ENCODE measurements around the gene RBPJ.
A peak's percentile ranks its signal among the peaks of the same experiment; 100 is the strongest.
"Not testable (repeated sequence)": the region's sequence is repeated elsewhere in the genome, so short reads cannot be mapped to it uniquely, and the experiment has no call there.

Gene RBPJ

DNA sequence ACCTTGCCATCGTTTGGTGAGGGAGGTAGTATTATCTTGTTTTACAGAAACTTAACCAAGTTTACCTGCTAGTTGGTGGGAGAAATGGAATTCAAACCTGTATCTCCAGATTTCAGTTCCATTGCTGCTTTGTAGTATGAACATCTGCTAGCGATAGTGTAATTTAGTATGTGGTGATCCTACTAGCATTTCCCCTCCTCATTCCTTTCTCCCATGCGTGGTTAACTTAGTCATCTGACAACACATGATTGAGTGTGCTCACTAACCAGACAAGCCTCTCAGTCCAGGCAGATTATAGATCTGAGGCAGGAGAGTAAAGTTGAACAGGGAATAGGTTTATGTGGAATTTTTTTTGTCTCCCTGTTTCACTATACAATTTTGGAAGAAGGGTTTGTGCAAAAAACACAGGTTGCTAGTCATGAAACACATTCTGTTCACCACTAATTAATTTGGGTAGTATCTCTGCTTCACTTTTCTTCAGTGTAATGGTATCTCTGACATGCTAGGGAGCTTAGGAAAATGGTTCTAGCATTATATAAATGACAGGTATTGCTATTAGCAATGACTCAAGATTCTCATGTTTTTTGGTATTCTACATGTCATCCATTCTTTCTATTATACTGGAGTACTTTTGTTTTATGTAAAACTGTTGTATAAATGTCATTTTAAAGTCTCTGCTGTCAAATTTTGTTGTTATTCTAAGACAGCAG lies 21.7 kb downstream of the RBPJ start:
- no peak for DNase-seq (ENCODE audit: low read depth in 3 of 3)

DNA sequence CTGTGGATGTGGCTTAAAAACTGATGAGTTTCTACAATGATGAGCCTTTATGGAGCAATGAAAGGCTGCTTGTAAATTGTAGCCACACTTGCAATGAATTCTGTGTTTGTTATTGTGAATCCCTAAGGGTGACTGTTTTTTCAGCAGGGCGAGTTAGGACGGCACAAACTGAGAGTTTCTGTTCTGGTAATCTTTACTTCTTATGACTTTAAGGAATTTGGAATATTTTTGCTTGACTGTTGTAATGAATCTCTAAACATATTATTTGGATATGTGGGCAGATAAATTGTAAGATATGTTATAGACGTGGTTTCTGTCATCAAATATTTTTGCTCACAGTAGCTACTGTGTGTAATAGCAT lies 22.2 kb downstream of the RBPJ start:
- no peak for DNase-seq (ENCODE audit: low read depth in 3 of 3)

DNA sequence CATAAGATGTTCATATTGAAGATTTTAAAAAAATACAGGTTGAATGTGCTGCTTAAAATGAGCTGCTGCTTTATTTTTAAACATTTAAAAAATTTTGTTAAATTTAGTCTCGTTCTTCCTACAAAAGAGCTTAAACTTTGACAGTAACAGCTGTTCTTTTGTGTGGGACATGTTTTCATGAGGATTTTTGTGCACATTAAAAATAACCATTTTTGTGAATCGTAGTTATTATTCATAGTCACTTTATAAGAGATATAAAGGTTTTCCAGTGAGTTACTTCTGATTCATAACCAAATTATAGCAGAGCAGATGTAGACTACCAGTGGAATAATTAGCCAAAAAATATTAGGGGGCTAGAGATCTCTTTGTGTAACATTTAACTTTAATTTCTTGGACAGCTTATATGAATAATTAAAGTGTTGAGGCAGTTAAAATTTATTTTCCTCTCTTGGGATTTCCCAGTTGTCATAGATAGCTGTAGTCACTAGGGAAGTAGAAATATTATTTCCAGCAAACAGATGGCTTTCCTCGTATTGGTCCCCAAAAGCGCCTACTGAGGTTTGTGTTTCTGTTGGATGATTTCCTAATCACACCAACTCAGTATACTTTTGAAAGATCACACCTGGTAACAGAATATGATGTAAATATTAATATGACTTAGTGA lies 24.2 kb downstream of the RBPJ start:
- DNase-seq (ENCODE audit: low read depth in 3 of 3): no peak

DNA sequence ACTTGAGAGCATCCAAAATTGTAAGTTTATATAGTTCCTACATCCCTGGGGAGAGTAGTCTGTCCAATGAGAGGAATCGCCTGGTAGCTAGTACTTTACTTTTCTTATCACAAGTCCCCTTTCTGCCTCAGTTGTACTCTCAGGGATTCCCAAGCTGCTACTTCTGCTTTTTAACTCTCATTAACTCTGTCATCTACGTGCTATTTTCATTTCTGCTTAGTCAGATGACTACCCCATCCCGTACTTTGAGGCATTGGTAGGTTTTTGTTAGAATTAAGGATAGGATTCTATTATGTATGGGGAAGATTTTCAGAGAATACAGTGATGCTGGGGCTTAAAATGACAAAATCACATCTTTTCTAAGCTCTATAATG lies 24.7 kb downstream of the RBPJ start:
- no peak for DNase-seq (ENCODE audit: low read depth in 3 of 3)

DNA sequence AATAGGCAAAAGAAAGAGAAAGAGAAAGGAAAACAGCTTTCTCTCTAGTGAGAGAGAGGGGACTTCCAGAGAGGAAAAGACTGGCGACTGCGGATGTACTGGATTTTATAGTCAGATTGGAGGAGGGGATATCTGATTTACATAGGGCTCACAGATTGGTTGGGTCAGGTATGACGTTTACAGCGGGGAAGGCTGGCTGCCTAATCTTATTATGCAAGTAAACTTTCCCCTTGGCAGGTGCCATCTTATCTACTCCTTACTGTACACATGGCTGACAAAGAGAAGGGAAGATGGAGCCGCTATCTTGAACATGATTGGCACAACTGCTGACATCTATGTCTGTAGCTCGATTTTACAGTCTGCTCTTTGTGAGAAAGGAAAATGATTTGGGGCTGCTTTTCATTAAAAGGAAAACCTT lies 25.4 kb downstream of the RBPJ start:
- no peak for DNase-seq (ENCODE audit: low read depth in 3 of 3)

DNA sequence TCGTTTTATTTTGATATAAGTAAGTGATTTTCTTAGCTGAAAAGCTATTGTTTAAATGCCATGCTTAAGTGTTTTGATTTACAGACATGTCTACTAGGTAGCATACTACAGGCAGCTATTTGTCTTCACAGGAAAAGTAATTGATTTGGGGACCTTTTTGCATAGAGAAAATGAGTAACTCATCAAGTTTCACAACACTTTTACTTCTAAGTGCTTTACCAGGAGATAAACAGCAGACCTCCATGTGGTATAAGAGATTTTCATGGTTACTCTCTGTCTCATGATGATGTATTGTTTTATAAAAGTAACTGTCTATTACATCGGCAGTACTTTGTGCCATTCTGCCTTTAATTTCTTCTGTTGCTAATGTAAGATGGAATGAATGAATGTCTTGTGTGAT lies 28.7 kb downstream of the RBPJ start:
- no peak for DNase-seq (ENCODE audit: low read depth in 3 of 3)

DNA sequence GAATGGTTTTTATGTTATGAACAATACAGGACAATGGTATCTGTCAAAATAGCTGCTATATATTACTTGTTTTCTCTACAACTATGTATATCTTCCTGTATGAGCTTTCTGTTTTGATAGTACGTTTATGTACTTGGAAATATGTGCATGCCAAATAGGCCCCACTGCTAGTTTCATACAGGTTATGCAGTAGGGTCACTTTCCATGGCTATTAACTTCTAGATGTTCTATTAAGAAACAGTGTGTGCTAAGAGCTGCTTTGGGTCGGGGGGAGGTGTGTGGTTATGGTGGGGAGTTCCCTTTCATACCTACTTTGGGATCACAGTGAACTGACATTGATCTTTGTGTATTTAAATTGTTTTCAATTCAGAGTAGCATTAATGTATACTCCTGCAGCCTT lies 30.9 kb downstream of the RBPJ start:
- no peak for DNase-seq (ENCODE audit: low read depth in 3 of 3)

DNA sequence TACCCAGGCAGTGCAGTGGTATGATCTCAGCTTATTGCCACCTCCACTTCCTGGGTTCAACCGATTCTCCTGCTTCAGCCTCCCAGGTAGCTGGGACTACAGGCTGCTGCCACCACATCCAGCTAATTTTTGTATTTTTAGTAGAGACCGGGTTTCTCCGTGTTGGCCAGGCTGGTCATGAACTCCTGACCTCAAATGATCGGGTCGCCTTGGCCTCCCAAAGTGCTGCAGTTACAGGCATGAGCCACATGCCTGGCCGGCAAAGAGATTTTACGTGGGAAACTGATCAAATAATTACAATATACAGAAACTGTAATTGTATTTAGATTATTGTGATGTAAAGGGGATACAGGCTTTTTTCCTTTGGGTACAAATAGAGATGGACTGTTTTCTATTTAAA lies 33.7 kb downstream of the RBPJ start:
- no peak for DNase-seq (ENCODE audit: low read depth in 3 of 3)

DNA sequence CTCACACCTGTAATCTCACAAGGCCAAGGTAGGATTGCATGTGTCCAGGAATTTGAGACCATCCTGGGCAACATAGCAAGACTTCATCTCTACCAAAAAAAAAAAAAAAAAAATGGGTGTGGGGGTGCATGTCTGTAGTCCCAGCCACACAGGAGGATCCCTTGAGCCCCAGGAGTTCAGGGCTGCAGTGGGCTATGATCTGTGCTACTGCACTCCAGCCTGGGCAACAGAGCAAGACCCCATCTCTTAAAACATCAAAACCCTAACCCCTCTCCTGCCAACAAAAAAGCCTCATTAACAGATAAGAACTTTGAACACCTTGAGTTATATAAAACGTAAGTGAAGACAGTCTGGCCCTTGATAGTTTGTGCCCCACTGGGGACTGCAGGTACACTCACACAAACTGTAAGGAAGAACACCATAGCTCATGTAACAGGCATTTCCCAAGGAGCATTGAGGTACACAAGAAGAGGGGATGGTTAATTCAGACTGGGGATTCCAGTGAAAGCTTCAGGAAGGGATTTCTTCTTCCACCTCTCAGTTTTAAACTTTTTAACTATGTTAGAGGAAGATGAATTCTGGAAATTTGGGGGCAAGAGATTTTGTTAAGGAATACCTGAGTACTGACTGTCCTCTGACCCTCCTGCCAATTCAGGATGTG lies 34.7 kb downstream of the RBPJ start:
- no peak for DNase-seq (ENCODE audit: low read depth in 3 of 3)

DNA sequence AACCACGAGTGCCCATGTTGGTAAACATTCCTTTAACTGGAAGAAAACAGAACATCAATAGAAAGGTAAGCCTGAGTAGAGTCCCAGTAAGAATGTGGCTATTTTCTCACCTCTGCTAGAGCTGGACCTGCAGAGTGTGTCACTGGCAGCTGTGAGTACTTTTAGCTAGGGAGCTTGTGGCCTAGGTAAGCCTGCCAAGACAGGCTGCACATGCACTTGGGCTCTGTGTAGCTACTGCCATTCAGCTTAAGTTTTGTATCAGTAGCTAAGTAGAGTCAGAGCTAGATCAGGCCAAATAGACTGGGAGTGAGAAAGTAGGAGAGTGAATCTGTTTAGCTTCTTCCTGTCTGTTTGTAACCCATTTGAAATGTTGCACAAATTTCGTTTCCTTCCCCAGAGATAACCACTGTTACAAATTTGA lies 35.3 kb downstream of the RBPJ start:
- no peak for DNase-seq (ENCODE audit: low read depth in 3 of 3)

DNA sequence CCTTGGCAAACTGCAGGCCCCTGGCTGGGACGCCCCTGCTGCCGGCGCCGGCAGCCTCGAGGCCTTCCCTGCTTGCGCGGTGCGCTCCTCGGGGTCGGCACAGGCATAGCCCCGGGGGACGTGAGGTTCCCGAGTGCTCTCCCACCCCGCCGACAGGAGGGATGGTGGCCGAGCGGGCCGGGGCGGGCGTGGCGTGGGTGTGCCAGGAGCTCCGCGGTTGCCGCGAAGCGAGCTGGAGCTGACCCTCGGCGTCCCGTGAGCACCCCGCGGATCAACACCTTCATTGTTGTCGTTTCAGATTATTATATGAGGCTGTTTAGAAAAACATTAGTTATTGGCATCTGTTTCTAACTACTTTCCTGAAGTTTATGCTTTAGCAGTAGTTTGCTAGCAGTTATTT lies 38.7 kb downstream of the RBPJ start:
- not testable (repeated sequence) for DNase-seq (ENCODE audit: low read depth in 3 of 3)

DNA sequence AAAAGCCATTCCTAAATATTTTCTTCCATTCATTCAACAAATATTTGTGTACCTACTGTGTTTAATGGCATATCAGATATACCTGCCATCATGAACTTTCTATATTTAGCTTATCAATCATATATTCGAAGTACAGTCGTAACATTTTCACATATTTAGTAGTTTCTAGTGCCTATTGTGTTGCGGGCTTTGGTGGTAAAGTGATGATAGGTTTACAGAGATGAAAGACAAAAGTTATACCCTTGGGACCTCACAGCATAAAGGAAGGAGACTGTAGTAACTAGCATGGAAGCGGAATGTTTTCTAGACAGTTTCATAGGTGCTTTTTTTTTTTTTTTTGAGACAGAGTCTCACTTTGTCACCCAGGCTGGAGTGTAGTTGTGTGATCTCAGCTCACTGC lies 39.5 kb downstream of the RBPJ start:
- DNase-seq (ENCODE audit: low read depth in 3 of 3): no peak

DNA sequence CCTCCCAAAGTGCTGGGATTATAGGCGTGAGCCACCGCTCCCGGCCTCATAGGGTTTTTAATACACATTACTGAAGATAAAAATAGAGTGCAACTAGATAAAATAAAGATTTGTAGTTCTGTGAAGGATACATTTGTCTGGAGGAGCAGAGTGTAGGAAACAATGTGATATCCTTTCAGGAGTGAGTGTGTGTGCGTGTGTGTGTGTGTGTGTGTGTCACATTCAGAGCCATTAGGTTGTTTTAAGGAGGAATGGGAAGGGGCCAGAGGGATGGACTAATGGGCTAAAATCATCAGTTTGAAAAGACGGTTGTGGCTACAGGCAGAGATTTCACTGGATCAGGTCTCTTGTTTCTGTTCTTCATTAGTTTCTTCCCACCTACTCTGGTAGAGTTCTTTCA lies 40.0 kb downstream of the RBPJ start:
- no peak for DNase-seq (ENCODE audit: low read depth in 3 of 3)

DNA sequence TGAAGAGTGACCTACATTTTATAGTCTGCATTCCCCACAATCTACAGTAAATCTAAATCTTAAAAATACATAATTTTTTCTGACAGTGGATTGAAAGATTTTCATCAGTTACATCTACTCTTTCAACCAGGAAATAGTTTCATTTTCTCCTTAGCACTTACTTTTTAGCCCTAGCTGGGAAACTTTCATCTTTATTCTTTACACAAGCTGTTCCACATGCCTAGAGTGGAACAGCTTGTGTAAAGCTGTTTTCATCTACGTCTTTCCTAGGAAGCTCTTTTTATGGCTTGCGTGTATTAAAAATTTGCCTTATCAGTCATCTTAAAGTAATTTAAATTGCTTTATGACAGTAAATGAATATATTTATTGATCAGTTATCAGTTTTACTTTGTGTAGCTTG lies 40.5 kb downstream of the RBPJ start:
- DNase-seq (ENCODE audit: low read depth in 3 of 3): no peak

DNA sequence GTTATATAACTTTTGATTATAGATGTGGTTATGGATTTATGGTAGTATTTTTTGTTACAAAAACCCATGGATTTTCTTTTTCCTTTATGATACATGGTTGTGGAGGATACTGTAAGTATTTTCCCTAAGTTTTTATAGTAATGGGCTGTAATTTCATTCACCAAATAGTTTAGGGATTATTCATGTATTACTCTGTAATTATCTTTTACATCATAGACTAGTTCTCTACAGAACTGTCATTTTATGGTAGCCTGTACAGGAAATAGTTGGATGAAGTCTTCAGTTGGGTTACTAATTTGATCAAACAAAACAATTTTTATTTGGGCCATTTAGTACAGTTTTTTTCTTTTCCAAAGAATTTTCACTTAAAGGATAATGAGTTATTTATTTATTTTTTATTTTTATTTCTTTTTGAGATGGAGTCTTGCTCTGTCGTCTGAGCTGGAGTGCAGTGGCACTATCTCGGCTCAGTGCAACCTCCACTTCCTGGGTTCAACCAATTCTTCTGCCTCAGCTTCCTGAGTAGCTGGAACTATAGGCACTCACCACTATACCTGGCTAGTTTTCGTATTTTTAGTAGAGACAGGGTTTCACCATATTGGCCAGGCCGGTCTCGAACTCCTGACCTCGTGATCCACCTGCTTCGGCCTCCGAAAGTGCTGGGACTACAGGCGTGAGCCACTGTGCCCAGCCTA lies 42.1 kb downstream of the RBPJ start:
- DNase-seq (ENCODE audit: low read depth in 3 of 3): no peak

DNA sequence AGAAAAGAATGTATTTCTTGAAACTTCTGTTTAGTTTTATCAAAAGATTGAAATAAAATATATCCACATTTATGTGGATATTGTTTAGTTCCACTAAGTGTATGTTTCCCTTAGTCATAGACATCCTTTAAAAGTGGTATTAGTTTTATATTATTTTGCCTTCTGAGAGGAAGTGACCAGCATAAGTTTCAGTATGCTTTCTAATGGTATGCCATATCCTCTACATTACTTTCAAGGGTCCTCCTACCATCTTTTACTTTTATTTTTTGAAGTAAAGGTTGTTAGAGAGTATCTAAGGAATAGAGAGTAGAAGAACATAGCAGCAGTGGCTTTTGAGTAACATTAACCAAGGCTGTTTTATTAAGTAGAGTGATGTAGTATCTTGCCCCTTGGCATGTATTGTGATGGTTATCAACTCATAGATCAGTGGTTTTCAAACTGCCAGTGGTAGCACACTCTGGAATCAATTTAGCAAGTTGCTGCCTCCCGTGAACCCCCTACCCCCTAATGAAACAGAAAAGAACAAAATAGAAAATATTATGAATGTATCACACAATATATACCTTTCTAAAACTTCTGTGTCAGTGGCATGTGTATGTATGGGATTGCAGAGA lies 44.8 kb downstream of the RBPJ start:
- DNase-seq (ENCODE audit: low read depth in 3 of 3): no peak

DNA sequence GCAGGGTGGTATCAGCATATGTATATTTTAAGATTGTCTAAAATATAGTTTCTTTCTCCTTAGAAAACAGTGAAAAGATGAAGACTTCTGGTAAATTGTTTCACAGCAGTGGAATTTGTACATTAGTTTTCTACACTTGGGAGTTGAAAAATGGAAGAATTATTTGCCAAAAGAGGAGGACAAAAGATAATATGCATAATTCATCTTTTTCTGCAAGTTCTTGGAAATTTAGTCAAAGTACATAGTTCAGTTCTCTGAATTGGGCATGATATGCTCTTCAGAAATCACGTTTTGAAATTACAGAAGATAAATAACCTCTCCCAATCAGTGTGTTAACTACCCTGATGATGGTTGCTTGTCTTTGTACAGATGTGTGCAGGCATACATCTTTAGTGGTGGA lies 47.0 kb downstream of the RBPJ start:
- no peak for DNase-seq (ENCODE audit: low read depth in 3 of 3)

DNA sequence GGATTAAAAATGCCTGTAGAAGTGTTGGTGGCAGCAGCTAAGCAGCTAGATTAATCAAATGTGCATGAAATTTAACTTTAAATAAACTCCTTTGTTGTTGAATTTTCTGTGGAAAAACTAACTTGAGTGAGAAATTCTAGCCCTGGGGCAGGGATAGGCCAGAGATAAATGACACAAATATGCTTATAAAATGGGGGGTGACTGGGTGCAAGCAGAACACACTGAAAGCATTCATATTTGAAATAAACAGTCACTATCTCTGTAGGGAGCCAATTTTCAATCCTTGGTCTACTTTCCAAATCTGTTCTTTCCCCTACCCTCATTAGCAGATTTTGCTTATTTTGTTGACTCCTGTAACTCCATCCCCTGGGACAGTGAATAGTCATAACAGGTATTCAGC lies 47.9 kb downstream of the RBPJ start:
- DNase-seq (ENCODE audit: low read depth in 3 of 3): no peak

DNA sequence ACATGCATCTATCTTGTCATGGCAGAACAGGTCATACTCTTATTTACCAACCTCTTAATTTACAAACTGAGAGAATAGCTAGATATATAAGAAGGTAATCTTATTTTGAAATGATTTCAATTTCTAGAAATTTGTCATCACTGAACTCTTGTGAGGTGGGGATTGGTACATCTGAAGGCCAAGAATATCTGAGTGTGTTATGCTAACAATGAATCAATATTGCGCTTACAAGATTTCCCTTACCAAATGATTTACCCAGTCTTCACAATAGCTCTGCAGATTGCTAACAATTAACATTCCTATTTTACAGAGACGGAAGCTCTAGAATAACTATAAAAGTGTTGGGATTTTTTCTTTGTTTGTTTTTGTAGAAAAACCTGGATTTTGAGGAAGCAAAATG lies 48.3 kb downstream of the RBPJ start:
- DNase-seq (ENCODE audit: low read depth in 3 of 3): no peak

DNA sequence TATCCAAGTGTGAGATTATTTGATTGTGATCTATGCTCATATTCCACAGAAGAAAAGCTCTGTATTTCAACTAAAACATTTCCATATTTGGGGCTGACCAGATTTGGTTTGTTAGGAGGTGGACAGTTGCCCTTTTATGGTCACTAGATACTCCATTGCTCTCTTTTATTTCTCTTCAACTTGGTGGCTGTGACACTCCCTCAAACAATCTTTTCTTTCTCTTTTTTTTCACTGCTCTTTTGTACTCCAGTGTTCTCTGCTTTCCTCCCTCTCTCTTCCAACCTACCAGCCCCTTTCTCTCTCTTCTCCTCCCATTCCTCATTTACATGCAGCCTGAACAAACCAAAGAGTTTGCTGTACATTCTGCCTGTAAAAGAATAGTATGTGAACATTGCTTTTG lies 48.8 kb downstream of the RBPJ start:
- DNase-seq (ENCODE audit: low read depth in 3 of 3): no peak

DNA sequence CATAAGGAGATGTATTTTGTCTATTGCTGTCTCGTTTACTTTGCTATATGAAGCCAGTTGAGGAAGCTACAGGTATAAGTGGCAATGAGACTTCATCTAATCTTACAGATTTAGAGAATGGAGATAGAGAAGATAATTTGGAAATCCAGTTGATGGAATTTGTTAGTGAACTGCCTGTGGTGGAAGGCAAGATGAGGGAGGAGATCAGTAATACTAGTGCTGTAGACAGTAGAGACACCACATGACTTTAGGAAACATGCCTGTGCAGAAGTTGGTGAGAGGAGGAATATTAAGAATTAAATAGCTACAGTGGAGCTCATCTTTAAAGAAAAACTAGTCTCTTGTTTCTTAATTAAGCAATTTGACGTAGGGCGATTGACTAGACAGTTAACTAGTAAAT lies 51.3 kb downstream of the RBPJ start:
- DNase-seq (ENCODE audit: low read depth in 3 of 3): no peak

DNA sequence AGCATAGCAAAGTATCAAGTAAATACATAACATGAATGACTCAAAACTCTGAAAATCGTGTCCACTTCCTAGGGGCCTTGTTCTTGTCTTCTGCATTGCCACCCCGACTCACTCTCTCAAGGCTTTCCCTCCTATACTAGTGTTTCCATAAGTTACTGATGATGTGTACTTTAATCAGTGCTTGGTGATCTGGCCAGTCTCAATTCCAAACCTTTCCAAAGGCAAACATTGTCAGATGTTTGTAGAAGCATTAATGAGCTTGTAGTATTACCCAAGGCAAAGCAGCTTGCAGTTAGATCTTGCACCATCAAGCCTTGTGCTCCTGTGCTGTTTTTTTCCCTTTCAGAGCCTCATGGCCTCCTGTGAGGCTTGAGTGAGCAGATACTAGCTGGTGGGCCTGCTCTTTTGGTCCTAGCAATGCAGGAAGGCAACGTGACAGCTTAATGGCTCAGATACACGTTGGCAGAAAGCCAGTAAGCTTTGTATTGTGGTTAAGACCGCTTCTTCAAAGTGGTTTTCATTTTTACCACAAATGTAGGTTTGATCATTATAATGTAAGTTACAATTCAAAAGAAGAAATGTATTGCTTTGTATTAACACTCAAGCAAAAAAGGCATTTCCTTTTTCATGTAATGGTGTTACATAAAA lies 51.8 kb downstream of the RBPJ start:
- DNase-seq (ENCODE audit: low read depth in 3 of 3): peak in 2 of 3 experiments; percentile 9 to 19
